Smooth muscle cell (in vitro differentiated cells): ENCODE measurements around the gene GABRB1. TPM values are rescaled to one million over a fixed set of nuclear protein-coding genes. Genes with fewer than 3 reads are reported as not detected.

Experiments used
- DNase-seq: peaks from one replicate; lab custom pipeline; 2025; ENCODE audit not compliant: unreplicated experiment; lab: John Stamatoyannopoulos, UW
- H2AFZ ChIP-seq: fragments of 200-600 bp; sonication (generic); 2 replicates; pipeline ENCODE4 v1.6.0; 2016; ENCODE audit warnings: antibody characterized with exemption, low read depth, mild to moderate bottlenecking
- H3F3A ChIP-seq: fragments of 200-600 bp; sonication (generic); 2 replicates; pipeline ENCODE4 v1.6.0; 2017; ENCODE audit warnings: antibody characterized with exemption, low read depth
- H3K27ac ChIP-seq: fragments of 200-600 bp; sonication (generic); 2 replicates; pipeline ENCODE4 v1.5.1; 2016; ENCODE audit warnings: low read depth, mild to moderate bottlenecking
- H3K27me3 ChIP-seq: fragments of 200-600 bp; sonication (generic); 2 replicates; pipeline ENCODE4 v1.6.1; 2016; ENCODE audit warnings: low read depth, mild to moderate bottlenecking
- H3K36me3 ChIP-seq: fragments of 200-600 bp; sonication (generic); 2 replicates; pipeline ENCODE4 v1.5.1; 2016; ENCODE audit warnings: low read depth
- H3K4me1 ChIP-seq: fragments of 200-600 bp; sonication (generic); 2 replicates; pipeline ENCODE4 v1.5.1; 2016; ENCODE audit warnings: low read depth
- H3K4me2 ChIP-seq: fragments of 200-600 bp; sonication (generic); 2 replicates; pipeline ENCODE4 v1.6.0; 2016; ENCODE audit warnings: mild to moderate bottlenecking
- H3K4me3 ChIP-seq: fragments of 200-600 bp; sonication (generic); 2 replicates; pipeline ENCODE4 v1.5.1; 2016; ENCODE audit warnings: mild to moderate bottlenecking
- H3K79me2 ChIP-seq: fragments of 200-600 bp; sonication (generic); 2 replicates; pipeline ENCODE4 v1.6.0; 2016; ENCODE audit warnings: low read depth, mild to moderate bottlenecking
- H3K9ac ChIP-seq: fragments of 200-600 bp; sonication (generic); 2 replicates; pipeline ENCODE4 v1.6.0; 2016; ENCODE audit warnings: low read depth
- H3K9me3 ChIP-seq: fragments of 200-600 bp; sonication (generic); replicated peaks from 2 replicates; pipeline ENCODE4 v1.5.1; 2016; ENCODE audit warnings: low read depth
- H4K20me1 ChIP-seq: fragments of 200-600 bp; sonication (generic); 2 replicates; pipeline ENCODE4 v1.6.0; 2016; ENCODE audit warnings: low read depth
- CTCF ChIP-seq: fragments of 200-600 bp; sonication (generic); IDR thresholded peaks from 2 replicates; pipeline ENCODE4 v1.5.1; 2017; ENCODE audit warnings: borderline replicate concordance, mild to moderate bottlenecking, antibody characterized with exemption; ENCODE audit not compliant: insufficient read depth, poor library complexity, severe bottlenecking
- WGBS: methylation state at CpG from one replicate; pipeline ENCODE4 v1.1.7; 2016; ENCODE audit warnings: low lambda C conversion rate; 5-methylcytosine and 5-hydroxymethylcytosine counted together
- polyA plus RNA-seq: library from polyadenylated mRNA; unstranded; fragments of >200 nt; fragmentation: Nextera tagmentation; extraction: Ambion mirVana; gene quantifications from 2 replicates; pipeline ENCODE4 v1.2.1, GENCODE V29; 2016
- total RNA-seq: library from RNA; depleted of rRNA; stranded (reverse); fragments of >200 nt; gene quantifications from 2 replicates; pipeline ENCODE4 v1.2.3, GENCODE V29; 2014

The GABRB1 gene
- total and polyA plus RNA-seq, 2 experiments from 2014 or later = 0.22 TPM; not detected in 1

GRCh38 chr4:47471064-47471463 lies 439.7 kb downstream of the GABRB1 start:
- Histone ChIP-seq H3F3A (no peaks in the 10 kb centered on the region), H3K9me3 (no peaks in the 10 kb centered on the region), H3K36me3 (no peaks in the 10 kb centered on the region), H3K4me3 (no peak overlapping the region), H3K27ac (no peak overlapping the region), H3K9ac (no peak overlapping the region), H4K20me1 (no peaks in the 10 kb centered on the region), H2AFZ (peak overlapping the region; percentile 47), H3K27me3 (no peaks in the 10 kb centered on the region), H3K79me2 (no peaks in the 10 kb centered on the region), H3K4me1 (peaks cover 11% of the 10 kb centered on the region), H3K4me2 (no peak overlapping the region)
- no peak for DNase-seq
- 45% methylated on average over 4 of the region's 4 CpGs for WGBS
- TF ChIP-seq CTCF = no peak

GRCh38 chr4:47471591-47471990 lies 440.2 kb downstream of the GABRB1 start:
- Histone ChIP-seq H3K9ac (no peak overlapping the region), H3K9me3 (no peaks in the 10 kb centered on the region), H4K20me1 (no peaks in the 10 kb centered on the region), H3K4me1 (peaks cover 11% of the 10 kb centered on the region), H3K36me3 (no peaks in the 10 kb centered on the region), H3K4me3 (no peak overlapping the region), H3F3A (no peaks in the 10 kb centered on the region), H3K27me3 (no peaks in the 10 kb centered on the region), H3K79me2 (no peaks in the 10 kb centered on the region), H3K4me2 (no peak overlapping the region), H2AFZ (no peak overlapping the region), H3K27ac (no peak overlapping the region)
- WGBS = 62% methylated on average over 2 of the region's 2 CpGs
- DNase-seq = no peak
- TF ChIP-seq CTCF = no peak

- 71% methylated on average over 3 of the region's 3 CpGs for WGBS
- Histone ChIP-seq H3K4me1 (peaks cover 11% of the 10 kb centered on the region), H3K4me3 (no peak overlapping the region), H4K20me1 (no peaks in the 10 kb centered on the region), H3K79me2 (no peaks in the 10 kb centered on the region), H3F3A (no peaks in the 10 kb centered on the region), H3K4me2 (no peak overlapping the region), H3K27ac (no peak overlapping the region), H3K9me3 (no peaks in the 10 kb centered on the region), H3K9ac (no peak overlapping the region), H2AFZ (no peak overlapping the region), H3K36me3 (no peaks in the 10 kb centered on the region), H3K27me3 (no peaks in the 10 kb centered on the region)
- no peak for TF ChIP-seq CTCF
- no peak for DNase-seq
Observed at GRCh38 chr4:47473141-47473750, 441.9 kb downstream of the GABRB1 start.

- Histone ChIP-seq H3F3A (no peaks in the 10 kb centered on the region), H3K4me2 (no peak overlapping the region), H3K9me3 (no peaks in the 10 kb centered on the region), H3K27me3 (no peaks in the 10 kb centered on the region), H3K79me2 (no peaks in the 10 kb centered on the region), H3K4me3 (no peak overlapping the region), H3K4me1 (peaks cover 11% of the 10 kb centered on the region), H4K20me1 (no peaks in the 10 kb centered on the region), H3K9ac (no peak overlapping the region), H3K27ac (no peak overlapping the region), H3K36me3 (no peaks in the 10 kb centered on the region), H2AFZ (no peak overlapping the region)
- WGBS = 88% methylated on average over 4 of the region's 4 CpGs
- TF ChIP-seq CTCF = no peak
- DNase-seq = no peak
Observed at GRCh38 chr4:47474799-47475198, 443.4 kb downstream of the GABRB1 start.
